ENCODE data around the gene LAMA3. TPM values are rescaled to one million over a fixed set of nuclear protein-coding genes. Genes with fewer than 3 reads are reported as not detected.

The LAMA3 gene
- total and polyA plus RNA-seq, 12 donors = 0.89 to 5.3 (median 3.3) TPM

- 70% methylated on average over 1 of the region's 1 CpG for WGBS, 2 donors
- no peak overlapping the region for H3K4me3 ChIP-seq
- intact Hi-C loops (cut with DNase I) = no loop called here
- no peak overlapping the region for H3K27ac ChIP-seq
- ATAC-seq (no peak), DNase-seq (no peak)
- no peaks in the 10 kb centered on the region for H3K9me3 ChIP-seq
- H3K4me1 ChIP-seq = peaks cover 0 to 6% (median 0%) of the 10 kb centered on the region in 9 donors
- H3K27me3 ChIP-seq = no peaks in the 10 kb centered on the region
- H3K36me3 ChIP-seq = peaks cover 0 to 52% (median 0%) of the 10 kb centered on the region in 9 donors
- TF ChIP-seq, protein P1, sequence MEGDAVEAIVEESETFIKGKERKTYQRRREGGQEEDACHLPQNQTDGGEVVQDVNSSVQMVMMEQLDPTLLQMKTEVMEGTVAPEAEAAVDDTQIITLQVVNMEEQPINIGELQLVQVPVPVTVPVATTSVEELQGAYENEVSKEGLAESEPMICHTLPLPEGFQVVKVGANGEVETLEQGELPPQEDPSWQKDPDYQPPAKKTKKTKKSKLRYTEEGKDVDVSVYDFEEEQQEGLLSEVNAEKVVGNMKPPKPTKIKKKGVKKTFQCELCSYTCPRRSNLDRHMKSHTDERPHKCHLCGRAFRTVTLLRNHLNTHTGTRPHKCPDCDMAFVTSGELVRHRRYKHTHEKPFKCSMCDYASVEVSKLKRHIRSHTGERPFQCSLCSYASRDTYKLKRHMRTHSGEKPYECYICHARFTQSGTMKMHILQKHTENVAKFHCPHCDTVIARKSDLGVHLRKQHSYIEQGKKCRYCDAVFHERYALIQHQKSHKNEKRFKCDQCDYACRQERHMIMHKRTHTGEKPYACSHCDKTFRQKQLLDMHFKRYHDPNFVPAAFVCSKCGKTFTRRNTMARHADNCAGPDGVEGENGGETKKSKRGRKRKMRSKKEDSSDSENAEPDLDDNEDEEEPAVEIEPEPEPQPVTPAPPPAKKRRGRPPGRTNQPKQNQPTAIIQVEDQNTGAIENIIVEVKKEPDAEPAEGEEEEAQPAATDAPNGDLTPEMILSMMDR (IDR thresholded peaks at IDR 0.05) = no peak
These were observed 159.9 kb downstream of the LAMA3 start for GRCh38 chr18:23849141-23849540.

DNA sequence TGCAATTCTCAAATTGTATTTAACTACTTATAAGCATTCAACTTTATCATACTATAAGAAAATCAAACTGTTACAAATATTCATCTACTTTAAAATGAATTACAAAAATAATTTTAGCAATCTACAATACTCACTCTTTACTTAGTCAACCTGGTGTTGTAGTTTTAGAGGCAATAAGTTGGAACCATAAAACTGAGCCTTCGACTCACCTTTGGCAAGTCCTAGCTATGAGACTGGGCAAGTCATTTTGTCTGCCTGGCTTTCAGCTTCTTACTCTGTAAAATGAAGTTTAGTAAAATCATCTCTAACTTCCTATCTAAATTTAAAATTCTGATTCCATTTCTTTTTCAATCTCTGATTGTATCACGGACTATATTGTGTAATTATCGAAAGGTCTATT, 161.0 kb downstream of the LAMA3 start:
- no peak for ATAC-seq

DNA sequence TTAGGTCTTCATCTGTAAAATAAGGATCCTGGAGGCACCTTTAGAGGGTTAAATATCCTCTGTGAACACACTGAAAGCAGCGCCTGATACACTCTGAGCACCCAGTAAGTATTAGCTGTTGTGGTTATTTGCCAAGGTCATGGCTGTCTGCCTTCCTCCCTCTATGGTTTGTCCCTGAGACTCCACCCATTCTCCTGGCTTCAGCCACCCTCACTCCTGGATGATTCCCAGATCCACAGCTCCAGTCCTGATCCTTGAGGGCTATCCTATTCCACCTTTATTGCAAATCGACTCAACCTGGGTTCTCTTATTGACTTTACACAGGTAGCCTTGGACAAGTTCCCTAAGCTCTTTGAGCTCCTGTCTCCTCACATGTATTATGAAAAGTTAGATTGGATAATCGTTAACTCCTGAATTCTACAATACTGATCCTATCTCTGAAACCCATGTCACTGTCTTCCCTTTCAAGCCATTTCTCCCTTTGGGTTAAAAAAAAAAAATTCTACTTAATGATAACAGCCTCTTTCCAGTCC, 162.3 kb downstream of the LAMA3 start:
- TF ChIP-seq, protein P1 (IDR thresholded peaks at IDR 0.05) = no peak
- 75 to 88% methylated on average over 3 of the region's 3 CpGs for WGBS, 2 donors
- intact Hi-C loops (cut with DNase I) = no loop called here

More for the DNA sequence above, 161.0 kb downstream of the LAMA3 start:
- 97 to 99% methylated on average over 3 of the region's 3 CpGs for WGBS, 2 donors
- Histone ChIP-seq H3K4me3 (no peak overlapping the region), H3K9me3 (no peaks in the 10 kb centered on the region), H3K4me1 (peaks cover 0 to 6% (median 0%) of the 10 kb centered on the region in 9 donors), H3K27me3 (no peaks in the 10 kb centered on the region), H3K27ac (no peak overlapping the region), H3K36me3 (peaks cover 0 to 47% (median 0%) of the 10 kb centered on the region in 9 donors)
- TF ChIP-seq, protein P1 (IDR thresholded peaks at IDR 0.05) = no peak
- intact Hi-C loops (cut with DNase I) = no loop called here
- DNase-seq = no peak

DNA sequence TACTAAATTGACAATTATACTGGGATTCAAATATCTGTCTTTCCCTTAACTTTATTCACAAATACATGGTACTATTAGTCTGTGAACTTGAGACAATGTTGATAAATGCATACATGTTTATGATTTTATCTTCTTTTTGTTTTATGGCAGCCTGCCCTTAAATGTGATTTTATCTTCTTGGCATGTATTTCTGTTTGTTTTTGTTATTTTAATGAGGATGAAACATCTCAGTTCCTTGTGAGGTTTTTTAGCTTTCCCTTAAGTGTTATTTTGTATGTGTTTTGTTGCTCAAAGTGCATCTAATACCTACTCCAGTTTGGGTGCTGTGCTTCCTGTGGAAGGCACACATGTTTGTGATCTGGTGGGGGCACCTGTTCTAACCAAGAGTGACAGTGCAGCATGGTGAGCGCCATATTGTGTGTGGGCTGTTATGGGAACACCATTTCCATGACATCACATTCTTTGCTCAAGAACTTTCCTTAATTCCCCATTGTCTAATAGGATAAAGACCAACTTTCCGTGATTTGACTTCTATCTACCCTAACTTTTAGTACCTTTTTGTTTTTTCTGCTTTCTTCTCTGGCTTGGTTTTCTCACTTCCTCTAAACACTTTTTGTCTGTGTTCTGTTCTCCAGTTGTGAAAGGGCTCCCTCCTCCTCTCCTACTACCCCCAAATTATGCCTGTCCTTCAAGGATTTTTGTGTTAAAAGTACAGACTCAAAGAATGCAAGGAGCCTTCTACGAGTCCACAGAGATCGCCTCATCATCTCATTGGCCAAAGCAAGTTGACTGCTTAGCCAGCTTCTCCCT, 163.2 kb downstream of the LAMA3 start:
- Histone ChIP-seq H3K27me3 (no peaks in the 10 kb centered on the region), H3K4me1 (peaks cover 0 to 6% (median 0%) of the 10 kb centered on the region in 9 donors), H3K27ac (no peak overlapping the region), H3K4me3 (no peak overlapping the region), H3K9me3 (no peaks in the 10 kb centered on the region), H3K36me3 (peaks cover 0 to 29% (median 0%) of the 10 kb centered on the region in 9 donors)
- DNase-seq (no peak), ATAC-seq (no peak)
- TF ChIP-seq, protein P1 (IDR thresholded peaks at IDR 0.05) = no peak
- intact Hi-C loops (cut with DNase I) = no loop called here
- WGBS, 2 donors = 94 to 97% methylated on average over 4 of the region's 4 CpGs

More for the DNA sequence above, 162.3 kb downstream of the LAMA3 start:
- Histone ChIP-seq H3K27ac (no peak overlapping the region), H3K9me3 (no peaks in the 10 kb centered on the region), H3K36me3 (peaks cover 0 to 34% (median 0%) of the 10 kb centered on the region in 9 donors), H3K27me3 (no peaks in the 10 kb centered on the region), H3K4me3 (no peak overlapping the region), H3K4me1 (peaks cover 0 to 6% (median 0%) of the 10 kb centered on the region in 9 donors)
- ATAC-seq = no peak
- DNase-seq = no peak

All from heart right ventricle (tissue), 16 donors.